HG03469 (cell line): ENCODE data around the gene CLK2.
"Not testable (repeated sequence)": the region's sequence is repeated elsewhere in the genome, so short reads cannot be mapped to it uniquely, and the experiment has no call there.

Experiments
- ATAC-seq: cut with Tn5 transposase; IDR thresholded peaks from one replicate; pipeline ENCODE4 v1.9.1; 2021; ENCODE audit warnings: mild to moderate bottlenecking, moderate library complexity, moderate number of reproducible peaks; ENCODE audit not compliant: unreplicated experiment

CLK2 gene

DNA sequence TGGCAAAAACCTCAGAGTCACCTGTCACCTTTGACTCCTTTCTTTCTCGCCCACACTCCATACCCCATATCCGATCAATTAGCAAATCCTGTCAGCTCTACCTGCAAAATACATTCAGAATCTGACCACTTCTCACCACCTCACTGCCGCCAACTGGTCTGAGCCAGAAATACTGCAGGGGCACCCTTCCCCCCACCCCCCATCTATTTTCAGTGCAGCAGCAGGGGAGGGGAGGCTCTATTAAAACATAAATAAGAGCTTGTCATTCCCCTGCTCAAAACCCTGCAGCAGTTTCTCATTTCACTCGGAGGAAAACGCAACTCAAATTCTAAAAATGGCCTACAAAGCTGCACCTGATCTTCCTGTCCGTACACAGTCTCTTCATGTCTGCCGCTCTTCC, 24.1 kb upstream of the CLK2 start:
- no peak for ATAC-seq

DNA sequence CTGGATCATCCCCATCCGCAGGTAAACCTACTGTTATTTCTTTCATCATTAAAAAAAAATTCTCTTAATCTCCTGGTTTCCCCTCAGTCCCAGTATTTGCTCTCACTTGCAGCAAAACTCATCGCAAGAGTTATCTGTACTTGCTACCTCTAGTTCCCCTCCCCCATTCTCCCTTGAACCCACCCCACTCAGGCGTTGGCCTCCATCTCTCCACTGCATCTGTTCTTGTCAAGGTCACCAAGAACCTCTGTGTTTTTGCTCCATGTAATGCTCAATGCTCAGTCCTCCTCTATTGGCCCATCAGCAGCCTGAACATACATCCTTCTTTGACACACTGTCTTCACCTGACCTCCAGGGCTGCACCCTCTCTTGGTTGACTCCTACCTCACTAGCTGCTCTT, 23.4 kb upstream of the CLK2 start:
- no peak for ATAC-seq

DNA sequence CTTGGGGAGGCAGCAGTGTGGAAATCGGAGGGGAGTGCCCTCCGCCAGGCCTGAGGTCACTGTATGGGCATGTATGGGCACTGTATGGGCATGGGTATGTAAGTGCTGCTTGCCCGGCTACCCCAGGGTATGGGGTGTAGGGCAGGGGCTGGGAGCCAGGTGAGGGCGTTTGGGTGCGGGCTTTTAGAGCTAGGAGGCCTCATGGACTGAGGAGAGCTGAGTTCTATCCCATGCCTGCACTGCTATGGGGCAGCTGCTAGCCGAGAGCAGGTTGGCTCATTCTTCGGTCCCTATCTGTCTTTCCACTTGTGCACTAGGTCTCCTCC, 22.6 kb upstream of the CLK2 start:
- no peak for ATAC-seq

DNA sequence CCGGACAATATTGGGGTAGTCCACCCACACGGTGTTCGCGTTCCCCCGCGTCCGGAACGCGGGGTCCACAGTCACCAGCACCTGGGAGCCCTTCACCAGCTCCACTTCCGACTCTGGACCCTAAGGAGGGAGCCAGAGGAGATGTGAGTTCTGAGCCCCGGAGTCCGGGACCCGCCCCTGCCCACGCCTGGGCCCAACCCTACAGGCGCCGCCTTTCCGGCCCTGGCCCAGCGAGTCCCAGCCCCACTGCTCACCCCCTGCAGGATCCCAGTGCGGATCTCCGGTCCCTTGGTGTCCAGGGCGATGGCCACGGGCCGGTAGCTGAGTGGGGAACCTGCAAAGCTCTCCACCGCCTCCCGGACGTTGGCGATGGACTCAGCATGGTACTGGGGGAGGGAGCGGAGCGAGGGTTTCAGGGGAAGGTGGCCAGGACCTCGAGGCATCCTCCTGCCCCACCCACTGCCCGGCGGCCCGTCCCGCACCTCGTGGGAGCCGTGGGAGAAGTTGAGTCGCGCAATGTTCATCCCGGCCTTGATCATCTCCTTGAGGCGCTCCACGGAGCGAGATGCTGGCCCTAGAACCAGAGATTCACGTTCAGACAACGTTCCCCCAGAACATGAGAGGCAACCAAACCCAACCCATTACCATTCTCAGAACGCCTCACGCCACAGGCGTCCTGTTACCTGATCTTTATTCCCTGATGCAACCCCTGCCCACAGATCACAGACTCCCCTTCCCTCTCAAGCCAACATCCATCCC, 22.1 kb upstream of the CLK2 start:
- ATAC-seq = no peak

DNA sequence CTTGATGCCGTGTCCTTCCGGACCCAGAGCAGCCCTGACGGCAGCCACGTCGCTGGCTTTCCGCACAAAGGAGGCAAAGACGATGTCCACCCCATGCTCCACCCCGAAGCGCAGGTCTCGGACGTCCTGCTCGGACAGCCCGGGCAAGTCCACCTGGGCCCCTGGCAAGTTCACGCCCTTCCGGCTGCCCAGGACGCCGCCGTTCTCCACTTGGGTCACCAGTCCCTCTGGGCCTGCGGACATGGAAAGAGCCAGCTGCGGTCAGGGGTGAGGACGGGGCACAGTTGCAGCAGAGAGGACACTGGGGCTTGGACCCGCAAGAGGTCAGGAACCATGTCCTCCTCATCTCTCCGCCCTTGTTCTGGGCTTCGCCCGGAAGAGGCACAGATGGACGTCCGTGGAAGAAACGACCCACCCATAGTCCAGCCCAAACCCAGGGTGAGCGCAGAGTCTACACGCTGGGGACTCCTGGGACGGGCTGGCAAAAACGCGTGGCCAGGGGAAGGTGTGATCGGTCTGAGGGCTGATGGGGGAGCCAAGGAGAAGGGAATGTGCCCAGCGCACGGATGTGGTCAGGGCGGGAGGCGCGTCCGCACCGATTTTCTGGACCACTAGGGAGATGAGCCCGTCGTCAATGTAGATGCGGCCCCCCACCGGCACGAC, 21.3 kb upstream of the CLK2 start:
- no peak for ATAC-seq

DNA sequence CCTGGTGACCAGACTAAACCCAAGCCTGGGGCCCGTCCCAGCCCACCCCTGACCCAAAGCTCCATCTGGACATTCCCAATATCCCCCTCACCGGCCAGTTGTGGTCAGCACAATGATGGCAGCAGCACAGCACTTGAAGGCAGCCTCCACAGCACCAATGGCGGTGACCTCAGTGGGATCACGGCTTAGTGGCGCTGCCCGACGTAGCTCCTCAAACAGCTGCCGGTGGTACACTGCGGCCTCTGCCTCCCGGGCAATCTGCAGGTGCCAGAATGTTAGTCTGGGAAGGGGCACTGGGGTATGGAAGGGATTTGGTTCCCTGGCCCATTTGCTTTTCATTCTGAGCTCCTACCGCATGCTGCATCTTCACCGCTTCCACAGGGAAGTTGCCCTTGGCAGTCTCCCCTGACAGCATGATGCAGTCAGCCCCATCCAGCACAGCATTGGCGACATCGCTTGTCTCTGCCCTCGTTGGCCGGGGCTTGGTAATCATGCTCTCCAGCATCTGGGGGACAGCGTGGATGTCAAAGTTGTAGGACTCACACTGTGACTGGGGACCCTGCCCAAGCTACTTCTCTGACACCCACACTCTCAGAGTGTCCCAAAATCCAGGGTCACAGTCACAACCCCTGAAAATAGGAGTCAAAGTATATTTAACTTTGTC, 19.9 kb upstream of the CLK2 start:
- no peak for ATAC-seq

DNA sequence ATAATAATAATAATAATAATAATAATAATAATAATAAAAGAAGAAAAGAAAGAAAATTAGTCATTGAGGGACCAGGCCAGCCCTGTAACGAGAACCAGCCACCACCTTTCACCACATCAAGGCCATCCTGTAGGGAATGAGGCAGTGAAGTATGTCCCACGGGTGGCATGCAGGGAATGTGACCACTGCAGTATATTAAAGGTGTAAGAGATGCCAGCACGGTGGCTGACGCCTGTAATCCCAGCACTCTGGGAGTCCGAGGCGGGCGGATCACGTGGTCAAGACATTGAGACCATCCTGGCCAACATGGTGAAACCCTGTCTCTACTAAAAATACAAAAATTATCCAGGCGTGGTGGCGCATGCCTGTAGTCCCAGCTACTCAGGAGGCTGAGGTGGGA, 17.7 kb upstream of the CLK2 start:
- not testable (repeated sequence) for ATAC-seq

DNA sequence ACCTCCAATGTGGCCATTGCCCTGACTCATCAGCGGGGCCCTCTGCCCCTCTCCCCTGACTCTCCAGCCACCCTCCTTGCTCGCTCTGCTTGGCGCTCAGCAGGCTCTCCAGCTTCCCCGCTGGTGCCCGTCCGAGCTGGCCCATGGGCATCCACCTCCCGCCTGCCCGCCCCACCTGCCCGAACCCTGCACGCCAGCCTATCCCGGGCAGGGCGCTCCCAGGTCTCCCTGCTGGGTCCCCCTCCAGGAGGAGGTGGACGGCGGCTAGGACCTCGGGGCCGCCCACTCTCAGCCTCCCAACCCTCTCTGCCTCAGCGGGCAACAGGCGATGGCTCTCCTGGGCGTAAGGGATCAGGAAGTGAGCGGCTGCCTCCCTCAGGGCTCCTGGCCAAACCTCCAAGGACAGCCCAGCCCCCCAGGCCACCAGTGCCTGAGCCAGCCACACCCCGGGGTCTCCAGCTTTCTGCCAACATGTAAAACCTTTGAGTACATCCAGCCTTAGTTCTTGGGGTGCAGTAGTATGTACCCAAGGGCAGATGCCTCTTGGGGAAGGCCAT, 14.8 kb upstream of the CLK2 start:
- ATAC-seq = no peak

DNA sequence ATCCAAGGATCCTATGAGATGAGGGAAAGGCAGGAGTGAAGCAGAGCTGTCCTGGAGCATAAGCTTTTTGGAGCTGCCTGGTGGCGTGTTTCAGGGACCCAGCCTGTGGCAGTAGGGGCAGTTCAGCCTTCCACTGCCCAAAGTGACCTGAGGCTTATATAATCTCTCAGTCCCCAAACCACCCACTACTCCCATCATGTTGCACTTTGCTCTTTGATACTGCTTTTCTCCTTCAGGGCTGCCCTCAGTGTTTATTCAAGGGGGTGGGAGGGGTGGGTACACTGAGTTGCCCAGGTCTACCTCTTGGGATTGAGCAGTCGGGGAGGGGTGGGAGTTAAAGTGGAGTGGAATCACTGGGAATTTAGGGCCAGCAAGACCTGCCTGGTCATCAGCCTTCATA, 13.2 kb upstream of the CLK2 start:
- ATAC-seq = no peak

DNA sequence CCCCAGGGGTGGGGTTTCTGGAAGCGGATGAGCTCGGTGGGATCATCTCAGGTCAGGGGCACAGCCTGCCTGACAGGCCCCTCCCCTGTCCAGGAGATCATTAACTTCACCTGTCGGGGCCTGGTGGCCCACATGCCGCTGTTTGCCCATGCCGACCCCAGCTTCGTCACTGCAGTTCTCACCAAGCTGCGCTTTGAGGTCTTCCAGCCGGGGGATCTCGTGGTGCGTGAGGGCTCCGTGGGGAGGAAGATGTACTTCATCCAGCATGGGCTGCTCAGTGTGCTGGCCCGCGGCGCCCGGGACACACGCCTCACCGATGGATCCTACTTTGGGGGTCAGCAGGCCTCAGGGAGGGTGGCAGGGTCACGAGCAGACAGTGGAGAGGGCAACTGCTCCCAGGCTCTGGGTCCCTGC, 12.3 kb upstream of the CLK2 start:
- no peak for ATAC-seq

DNA sequence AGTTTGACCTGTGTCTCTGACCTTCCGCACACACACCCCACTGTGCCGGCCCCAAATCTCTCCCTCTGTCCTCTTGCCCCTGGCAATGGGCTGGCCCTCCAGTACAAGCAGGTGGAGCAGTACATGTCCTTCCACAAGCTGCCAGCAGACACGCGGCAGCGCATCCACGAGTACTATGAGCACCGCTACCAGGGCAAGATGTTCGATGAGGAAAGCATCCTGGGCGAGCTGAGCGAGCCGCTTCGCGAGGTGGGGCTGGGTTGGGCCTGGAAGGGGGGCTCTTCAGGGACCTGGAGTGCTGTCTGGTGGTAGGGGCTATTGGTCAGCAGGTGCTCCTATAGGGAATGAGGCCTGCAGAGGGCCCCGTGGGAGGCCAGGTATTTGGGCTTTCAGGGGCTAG, 11.8 kb upstream of the CLK2 start:
- no peak for ATAC-seq

DNA sequence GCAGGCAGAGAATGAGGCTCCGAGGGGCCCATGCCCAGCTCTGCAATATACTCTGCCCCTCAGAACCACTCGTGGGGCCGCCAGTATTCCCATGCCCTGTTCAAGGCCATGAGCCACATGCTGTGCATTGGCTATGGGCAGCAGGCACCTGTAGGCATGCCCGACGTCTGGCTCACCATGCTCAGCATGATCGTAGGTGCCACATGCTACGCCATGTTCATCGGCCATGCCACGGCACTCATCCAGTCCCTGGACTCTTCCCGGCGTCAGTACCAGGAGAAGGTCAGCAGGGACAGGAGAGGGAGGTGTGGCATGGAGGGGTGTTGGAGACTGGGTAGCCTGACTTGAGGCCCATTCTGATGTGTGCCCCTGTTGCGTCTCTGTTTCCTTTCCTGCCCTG, 11.2 kb upstream of the CLK2 start:
- no peak for ATAC-seq

DNA sequence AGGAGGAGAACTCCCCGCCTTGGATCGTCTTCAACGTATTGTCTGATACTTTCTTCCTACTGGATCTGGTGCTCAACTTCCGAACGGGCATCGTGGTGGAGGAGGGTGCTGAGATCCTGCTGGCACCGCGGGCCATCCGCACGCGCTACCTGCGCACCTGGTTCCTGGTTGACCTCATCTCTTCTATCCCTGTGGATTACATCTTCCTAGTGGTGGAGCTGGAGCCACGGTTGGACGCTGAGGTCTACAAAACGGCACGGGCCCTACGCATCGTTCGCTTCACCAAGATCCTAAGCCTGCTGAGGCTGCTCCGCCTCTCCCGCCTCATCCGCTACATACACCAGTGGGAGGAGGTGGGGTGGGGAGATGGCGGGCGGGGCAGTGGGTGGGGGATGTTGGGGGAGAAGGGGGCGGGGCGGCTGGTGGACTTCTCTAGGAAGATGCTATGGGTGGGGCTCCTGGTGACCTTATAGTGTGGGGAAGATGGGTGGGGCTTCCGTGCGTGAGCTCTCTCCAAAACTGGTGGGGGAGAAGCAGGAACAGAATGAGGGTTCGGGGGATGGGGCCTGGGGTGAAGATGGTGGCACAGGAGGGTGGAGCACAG, 9.3 kb upstream of the CLK2 start:
- no peak for ATAC-seq

DNA sequence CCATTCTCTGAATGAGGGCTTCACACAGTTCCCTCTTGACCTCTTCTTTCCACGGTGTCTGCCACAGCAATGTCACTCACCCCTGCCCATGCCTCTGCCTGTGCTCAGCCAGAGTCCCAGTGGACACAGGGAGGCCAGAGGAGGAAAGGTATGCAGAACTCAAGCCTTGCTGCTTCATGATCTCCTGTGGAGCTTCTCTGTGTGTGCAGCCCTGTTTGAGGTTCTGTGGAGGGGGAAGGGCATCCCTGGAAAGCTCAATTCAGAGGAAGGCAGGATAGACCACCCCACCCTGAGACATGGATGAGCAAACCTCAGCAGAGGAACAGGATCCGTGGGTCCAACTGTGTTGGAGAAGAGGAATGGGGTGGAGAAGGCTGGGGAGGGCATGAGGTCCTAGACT, 6.0 kb upstream of the CLK2 start:
- no peak for ATAC-seq

DNA sequence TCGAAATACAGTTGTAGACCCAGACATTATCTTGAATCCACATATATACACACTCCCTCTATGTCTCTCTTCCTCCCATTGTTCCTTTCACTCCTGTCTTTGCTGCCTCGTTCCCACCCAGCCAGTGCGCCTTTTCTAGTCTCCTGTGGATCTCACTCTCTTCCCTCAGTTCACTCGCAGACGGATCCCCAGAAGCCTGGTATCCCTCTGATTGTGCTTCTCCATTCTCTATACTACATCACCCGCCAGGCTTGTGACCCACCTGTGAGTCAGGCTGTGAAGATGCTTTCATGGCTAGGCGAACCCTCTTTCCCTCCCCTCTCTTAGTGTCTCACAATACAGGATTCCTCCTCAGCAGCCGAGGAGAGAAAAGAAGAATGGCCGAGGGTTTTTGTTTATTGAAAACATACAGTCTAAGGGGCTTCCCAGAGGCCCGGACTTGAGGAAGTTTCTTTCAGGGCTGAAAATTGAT, 5.4 kb upstream of the CLK2 start:
- no peak for ATAC-seq

DNA sequence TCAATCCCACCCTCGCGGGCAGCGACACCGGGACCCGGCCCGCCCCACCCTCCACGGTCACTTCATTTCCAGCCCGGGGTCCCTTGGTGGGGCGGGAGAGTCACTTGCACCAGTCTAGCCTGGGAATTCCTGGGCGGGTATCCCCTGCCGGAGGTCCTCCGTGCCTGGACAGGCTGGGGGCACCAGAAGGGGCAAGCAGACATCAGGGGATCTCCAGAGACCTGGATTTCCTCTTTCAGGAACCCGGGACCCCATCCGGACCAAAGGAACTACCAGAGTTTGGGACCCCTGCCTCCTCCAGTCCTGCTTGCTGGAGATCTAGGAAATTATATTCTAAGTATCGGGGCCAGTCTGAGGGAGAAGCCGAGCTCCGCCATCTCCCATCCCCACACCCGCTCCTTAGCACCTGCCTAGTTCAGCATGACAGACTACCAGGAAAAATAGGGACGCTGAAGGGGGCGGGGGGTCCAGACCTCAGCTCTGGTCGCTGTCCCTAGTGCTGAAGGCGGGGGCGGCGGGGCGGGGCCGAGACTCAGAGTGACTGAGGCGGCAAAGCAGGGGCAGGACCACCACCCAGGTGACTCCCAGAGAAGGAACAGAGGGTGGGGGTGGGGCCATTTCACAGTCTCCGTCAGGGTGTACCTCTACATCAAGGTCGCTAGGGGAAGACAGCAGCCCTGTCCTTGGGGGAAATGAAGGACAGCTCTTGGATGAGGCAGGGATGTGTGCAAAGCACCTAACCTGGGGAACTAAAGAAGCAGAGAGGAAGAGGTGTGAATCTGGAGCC, 4.8 kb upstream of the CLK2 start:
- no peak for ATAC-seq

DNA sequence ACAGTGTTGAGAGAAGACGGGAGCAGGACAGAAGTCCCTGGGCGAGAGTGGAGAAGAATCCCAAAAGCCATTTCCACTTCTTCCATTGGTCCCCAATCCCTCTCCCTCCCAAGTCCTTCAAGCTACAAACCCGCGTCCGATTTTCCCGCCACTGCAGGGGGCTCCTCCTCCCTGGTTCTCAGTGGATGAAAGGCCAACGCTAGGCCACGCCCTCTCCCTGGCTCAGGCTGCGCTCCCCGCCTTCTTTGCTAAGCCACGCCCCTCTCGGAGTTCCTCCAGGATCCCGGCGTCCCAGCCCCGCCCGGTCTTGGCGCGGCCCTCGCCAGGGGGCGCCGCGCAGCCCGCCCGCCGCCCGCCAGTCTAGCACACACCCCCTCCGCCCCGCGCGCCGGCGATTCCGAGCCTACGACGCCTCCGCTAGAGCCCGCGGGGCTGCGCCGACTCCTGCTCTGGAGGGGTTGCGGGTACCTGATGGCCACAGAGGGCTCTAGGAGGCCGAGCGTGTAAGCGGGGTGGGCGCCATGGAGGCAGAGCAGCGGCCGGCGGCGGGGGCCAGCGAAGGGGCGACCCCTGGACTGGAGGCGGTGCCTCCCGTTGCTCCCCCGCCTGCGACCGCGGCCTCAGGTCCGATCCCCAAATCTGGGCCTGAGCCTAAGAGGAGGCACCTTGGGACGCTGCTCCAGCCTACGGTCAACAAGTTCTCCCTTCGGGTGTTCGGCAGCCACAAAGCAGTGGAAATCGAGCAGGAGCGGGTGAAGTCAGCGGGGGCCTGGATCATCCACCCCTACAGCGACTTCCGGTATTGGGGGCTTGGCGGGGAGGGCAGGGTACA, 4.0 kb upstream of the CLK2 start, which contains the start of gene HCN3:
Gene HCN3 (plus strand): TSS at position 394 of the 832 bp plus-strand sequence. CDS start 128 bp downstream, at position 522.
- peak; percentile 50 for ATAC-seq

DNA sequence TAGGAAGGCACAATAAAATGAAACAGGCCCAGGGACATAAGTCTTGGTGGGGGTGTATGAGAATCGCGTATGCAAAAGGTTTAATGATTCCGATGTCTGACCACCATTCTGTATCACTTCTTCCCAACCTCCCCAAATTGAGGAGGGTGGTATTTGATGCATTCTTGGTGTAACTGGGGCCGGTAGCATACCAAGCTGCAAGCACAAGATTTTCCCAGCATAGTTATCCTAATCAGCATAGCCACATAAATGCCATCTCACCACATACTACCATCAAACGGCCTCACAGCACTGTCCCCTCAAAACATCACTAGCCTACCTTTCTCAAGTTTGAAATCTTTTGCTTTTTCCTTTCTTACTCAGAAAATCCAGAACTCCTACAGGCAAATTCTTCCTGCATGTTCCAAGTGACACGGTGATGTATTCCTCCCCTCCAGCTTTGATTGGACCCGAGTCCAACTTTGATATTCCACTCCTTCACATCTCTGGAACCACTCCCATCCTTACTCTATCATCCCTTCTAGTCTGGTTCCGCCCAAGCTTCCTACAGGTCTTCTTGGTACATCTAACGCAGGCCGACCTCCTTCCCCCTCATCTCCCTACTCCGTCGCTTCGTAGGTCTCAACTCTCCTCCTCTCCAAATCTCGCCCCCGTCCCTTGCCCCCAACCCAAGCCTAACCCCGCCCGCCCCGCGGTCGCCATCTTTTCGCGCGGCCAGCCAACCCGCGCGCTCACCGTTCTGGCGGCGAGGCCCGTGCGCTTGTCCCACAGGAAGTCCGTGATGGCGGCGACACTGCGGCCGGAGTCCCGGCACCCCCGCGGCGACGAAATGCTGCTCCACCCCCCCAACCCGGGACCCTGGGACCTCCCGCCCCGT, 600 bp downstream of the CLK2 start:
- ATAC-seq = no peak

DNA sequence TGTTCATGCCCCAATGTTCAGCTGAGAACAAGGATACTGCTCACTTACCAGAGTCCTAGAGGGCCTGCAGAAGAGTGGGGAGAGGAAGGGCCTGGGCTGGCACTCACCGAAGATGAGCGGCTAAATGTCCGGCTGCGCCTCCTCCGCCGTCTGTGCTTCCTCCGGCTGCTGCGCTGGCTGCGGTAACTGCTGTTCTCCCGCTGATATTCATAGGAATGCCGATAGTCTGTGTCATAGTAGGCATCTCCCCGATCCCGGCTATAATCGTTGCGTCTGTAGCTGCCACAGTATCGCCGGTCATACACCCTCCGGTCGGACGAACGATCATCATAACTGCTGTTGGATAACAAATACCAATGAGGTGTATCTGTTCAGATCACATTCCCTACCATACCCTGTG, 3.9 kb downstream of the CLK2 start:
- no peak for ATAC-seq
